ENCODE data around the gene CENPF.
"Not testable (repeated sequence)": the region's sequence is repeated elsewhere in the genome, so short reads cannot be mapped to it uniquely, and the experiment has no call there.

CENPF gene

DNA sequence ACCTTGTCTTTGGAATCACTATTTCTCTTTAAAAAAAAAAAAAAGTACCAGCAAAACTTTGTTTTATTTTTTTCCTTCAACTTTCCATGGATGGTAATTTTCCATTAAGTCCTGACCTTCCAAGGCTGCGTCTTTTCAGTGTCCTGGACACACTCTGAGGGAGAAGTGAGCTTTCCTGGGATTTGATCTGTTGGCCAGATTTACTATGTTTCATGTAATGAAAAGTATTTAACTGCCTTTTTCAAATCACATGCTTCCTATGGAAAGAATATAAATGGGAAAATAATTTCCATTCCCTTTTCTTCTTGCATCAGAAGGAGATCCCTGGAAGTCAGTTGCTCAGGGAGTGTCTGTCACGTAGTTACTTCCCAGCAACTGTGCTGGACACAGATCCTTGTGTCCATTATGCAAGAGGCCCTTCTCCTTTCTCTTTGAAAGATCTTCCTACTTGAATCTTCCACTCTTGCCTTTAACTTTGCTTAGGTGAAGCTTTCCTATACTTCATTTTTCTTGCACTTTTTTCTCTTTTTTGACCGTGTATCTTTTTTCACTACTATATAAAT, 59.3 kb downstream of the CENPF start:
- DNase-seq, result no peak

- DNase-seq, result no peak
These were observed 61.8 kb downstream of the CENPF start for GRCh38 chr1:214664651-214665433.

- no peak for DNase-seq
These were observed 62.7 kb downstream of the CENPF start for GRCh38 chr1:214665606-214666110.

DNA sequence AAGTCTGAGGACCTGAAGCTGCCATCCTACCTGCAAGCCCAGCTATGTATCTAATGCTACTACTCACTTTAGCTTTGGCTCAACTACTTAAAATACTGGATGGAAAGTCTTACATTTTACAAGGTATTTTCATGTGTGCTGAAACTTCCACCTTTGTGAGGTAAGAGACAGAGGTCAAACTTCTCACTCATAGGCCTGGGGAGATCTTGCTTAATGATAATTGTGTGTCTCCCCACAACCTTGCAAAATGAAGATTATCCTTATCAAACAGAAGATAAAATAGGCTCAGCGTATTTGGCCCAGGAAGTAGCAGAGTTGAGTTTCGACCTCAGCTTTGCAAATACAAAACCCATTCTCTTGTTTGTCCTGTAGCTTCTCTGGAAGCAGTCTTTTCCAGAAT, 63.7 kb downstream of the CENPF start:
- no peak for DNase-seq

- DNase-seq, result no peak
These were observed 67.1 kb downstream of the CENPF start for GRCh38 chr1:214670098-214670497.

DNA sequence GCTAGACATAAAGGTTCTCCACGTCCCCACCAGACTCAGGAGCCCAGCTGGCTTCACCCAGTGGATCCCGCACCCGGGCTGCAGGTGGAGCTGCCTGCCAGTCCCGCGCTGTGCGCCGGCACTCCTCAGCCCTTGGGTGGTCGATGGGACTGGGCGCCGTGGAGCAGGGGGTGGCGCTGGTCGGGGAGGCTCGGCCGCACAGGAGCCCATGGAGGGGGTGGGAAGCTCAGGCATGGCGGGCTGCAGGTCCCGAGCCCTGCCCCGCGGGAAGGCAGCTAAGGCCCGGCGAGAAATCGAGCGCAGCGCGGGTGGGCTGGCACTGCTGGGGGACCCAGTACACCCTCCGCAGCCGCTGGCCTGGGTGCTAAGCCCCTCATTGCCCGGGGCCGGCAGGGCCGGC, 70.0 kb downstream of the CENPF start:
- not testable (repeated sequence) for DNase-seq

- DNase-seq, result no peak
These were observed 70.6 kb downstream of the CENPF start for GRCh38 chr1:214673576-214673975.

GRCh38 chr1:214675524-214675923, 72.5 kb downstream of the CENPF start:
- not testable (repeated sequence) for DNase-seq

DNA sequence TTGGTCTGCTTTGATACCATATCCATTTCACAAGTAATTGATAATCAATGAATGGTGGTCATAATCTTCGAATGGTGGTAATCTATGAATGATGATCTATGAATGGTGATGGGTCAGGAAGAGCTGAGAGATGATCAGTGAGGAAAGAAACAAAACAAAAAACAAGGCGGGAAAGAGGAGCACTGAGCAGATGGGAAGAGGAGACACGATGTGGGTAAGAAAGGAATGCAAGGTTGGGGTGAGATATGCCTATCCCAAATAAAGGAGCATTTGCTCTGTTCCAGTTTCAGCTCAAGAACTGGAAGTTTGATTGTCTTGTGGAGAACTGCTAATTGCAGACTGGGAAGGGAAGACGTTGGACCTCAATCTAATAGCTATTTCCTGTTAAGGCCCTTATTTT, 73.8 kb downstream of the CENPF start:
- no peak for DNase-seq

DNA sequence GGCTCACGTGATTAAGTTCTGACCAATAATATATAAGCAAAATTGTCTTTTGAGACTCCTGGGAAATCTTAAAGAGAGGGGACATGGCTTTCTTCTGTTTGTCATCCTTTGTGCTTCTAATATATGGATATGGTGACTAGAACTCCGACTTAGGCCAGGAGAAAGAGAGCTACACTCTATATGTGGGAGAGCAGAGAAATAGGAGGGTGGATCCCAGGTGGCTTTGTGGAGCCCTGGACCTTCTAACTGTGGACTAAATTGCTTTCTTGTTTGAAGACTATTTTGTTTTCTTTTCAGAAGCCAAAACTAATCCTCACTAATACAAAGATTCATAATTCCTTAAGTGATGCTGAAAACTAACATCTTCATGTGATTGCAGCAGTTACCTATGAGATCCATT, 75.0 kb downstream of the CENPF start:
- no peak for DNase-seq

DNA sequence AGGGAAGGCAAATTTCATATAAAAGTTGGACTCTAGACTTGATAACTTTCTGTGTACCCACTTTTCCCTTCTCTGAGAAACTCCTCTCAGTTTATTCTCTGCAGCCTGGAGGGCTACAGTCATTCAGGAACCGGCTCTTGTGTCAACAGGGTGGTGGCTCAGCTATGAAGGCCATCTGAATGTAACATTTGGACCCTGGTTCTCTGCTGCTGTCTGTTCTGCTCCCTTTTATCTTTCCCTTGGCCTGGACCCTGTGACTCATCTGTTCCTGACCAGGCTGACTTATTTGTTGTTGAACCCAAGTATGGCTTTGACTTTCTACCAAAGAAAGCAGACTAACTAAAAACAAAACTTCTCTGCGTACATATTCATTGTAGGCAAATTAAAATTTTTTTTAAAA, 75.4 kb downstream of the CENPF start:
- no peak for DNase-seq

DNA sequence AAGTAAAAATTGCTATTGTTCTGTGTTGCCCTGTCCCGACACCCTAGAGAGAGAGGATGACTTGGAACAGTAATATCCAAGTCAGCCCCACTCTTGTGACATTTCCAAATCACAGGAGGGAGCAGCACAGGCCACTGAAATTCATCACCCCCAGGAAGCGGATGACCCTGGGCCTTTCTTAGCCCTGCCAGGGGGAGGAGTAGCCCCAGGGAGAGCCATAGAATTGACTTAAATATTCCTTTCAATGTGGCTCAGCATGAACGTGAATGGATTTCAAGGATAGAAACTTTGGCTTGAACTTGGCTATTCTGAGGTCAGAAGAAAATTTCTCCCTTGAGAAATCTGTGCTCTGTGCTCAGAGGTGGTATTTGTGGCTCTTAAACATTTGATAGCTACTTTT, 80.6 kb downstream of the CENPF start:
- no peak for DNase-seq

DNA sequence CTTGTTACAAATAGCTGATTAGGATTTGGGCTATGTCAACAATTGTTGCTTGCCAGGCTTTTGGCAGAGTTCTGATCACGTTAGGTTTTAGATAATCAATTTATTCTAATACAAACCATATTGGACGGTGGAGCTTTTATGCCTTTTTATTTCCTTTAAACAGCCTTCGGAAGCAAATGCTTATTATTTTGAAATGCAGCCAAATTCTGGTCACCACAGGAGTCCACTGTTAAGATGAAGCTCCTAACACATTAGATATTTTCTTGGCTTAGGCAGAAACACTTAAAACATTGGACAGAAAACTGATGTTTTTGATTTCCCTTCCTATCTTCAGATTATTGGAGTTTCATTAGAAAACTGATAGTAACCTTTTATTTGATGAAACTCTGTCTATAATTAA, 82.9 kb downstream of the CENPF start:
- DNase-seq, result no peak

- no peak for DNase-seq
These were observed 83.5 kb downstream of the CENPF start for GRCh38 chr1:214686497-214686896.

DNA sequence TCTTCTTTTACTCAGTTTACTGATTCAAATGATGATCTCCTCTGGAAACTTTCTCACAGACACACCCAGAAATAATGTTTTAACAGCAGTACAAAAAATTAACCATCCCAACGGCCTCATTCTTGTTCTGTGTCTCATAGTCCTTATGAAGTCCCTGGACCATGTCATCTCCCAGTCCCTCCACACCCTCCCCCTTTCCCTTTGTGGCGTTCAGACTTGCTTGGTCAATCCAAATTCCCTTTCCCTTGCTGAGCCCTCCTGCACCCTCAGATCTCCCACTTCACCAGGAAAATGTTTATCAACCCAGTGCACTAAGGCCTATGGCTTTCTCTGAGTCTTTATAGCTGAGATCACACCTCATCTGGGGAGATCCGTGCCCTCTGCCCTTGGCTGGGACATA, 85.9 kb downstream of the CENPF start:
- no peak for DNase-seq

DNA sequence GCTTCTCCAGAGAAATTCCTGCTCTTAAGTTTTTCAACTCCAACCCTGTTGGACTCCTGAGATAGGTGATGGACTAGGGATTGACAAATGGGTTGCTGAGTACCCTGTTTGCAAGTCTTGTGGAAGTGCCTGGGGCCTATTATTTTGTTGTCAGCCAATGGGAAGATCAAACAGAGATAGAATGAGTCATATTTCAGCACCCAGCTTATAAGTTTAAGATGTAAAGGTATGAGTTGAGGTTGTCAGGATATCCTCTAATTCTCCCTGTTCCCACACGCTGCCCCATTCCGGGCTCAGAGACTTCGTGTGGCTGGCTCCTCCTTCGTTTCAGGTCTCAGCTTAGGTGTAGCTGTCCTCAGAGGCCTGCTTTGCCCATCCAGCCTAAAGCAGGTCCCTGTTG, 91.8 kb downstream of the CENPF start:
- DNase-seq, result no peak

DNA sequence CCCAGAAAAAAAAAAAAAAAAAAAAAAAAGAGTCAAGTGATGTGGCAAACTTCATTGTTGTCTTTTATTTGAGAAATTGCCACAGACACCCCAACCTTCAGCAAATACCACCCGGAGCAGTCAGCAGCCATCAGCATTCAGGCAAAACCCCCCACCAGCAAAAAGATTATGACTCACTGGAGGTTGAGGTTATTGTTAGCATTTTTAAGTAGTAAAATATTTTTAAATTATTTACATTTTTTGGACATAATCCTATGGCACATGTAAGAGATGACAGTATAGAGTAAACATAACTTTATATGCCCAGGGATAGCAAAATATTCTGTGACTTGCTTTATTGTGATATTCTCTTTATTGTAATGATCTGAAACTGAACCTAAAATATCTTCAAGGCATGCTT, 95.6 kb downstream of the CENPF start:
- DNase-seq, result no peak

DNA sequence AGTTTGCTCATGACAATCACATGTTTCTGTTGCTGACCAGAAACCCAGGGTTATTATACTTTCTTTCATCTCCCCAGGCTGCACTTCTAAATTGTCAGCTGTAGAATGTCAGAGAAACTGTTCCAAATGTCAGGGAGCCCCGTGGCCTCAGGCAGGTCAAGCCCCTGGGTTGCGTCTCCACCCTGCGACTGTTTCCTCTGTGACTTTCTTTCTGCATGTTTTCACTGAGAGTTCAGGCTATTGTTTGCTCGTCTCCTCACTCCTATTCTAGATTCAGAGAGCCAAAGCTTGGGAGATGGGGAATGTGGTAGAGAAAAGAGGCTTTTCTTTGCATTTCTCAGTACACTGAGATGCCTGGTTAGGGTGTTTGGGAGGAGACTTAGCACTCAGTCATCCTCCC, 97.4 kb downstream of the CENPF start:
- DNase-seq, result no peak

DNA sequence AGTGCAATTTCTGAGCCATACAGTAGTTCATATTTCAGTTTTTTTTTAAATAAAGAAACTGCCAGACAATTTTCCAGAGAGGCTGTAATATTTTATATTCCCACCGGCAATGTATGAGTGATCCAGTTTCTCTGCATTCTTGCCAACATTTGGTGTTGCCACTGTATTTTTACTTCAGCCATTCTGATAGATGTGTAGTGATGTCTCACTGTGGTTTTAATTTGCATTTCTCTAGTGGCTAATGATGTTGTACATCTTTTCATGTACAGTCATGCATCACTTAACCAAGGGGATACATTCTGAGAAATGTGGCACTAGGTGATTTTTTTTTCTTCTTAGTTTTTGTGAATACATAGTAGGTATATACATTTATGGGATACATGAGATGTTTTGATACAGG, 99.6 kb downstream of the CENPF start:
- DNase-seq, result no peak

DNA sequence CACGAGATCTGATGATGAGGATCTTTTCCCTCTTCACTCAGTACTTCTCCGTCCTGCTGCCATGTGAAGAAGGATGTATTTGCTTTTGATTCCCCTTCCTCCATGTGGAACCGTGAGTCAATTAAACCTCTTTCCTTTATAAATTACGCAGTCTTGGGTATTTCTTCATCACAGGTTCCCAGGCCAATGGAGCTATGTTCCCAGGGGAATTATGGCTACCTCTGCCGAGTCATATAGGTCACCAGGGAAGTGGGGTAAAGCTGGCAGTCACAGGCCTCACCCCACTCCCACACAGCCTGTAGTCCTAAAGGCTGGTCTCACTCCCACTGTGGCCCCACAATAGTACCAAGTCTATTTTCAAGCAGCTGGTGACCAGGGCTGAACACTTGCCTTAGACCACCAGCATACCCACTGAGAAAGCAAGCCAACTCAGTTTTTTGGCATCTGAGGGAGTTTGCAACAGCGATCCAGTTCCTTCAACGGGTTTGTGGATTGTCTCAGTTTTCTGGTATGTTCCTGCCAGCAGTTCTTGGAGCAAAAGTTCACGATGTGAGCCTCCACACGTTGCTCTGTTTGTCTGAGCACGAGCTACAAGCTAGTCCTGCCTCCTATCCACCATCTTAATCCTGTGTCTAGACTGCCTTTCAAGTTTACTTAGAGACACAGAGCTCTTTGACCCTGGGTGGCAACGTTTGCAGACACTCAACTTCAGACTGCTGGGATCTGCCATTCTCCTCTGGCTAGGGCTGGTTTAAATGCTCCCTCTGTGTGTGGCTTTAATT, 104.5 kb downstream of the CENPF start:
- no peak for DNase-seq

GRCh38 chr1:214708321-214708955, 105.4 kb downstream of the CENPF start:
- DNase-seq, result no peak

GRCh38 chr1:214709241-214709640, 106.2 kb downstream of the CENPF start:
- no peak for DNase-seq

DNA sequence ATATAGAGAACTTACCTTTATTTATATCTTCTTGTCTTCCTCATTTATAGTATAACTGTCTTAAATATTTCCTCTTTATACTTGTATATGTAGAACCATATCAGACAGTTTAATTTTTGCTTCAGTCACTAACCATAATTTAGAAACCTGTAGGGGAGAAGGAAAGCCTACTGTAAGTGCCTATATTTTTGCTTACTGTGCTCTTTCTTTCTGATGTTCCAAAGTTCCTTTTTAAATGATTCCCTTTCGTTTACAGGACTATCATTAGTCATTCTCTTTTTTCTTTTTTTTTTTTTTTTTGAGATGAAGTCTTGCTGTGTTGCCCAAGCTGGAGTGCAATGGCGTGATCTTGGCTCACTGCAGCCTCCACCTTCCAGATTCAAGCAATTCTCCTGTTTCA, 109.7 kb downstream of the CENPF start:
- no peak for DNase-seq
